ENCODE data around the gene SPARC.

- TF ChIP-seq CTCF (IDR thresholded peaks at IDR 0.05) = no peak
- TF ChIP-seq EZH2 (IDR thresholded peaks at IDR 0.05; ENCODE audit: borderline replicate concordance, insufficient read depth, low read depth, low read length, poor library complexity, severe bottlenecking) = no peak
Measured at GRCh38 chr5:151674626-151675610, 11.8 kb downstream of the SPARC start.

Data from B cell (primary cell).